ENCODE measurements around the gene CAPN2. TPM values are rescaled to one million over a fixed set of nuclear protein-coding genes. Genes with fewer than 3 reads are reported as not detected.

CAPN2 gene
- total RNA-seq, 2 experiments from 2014 or later: not detected

DNA sequence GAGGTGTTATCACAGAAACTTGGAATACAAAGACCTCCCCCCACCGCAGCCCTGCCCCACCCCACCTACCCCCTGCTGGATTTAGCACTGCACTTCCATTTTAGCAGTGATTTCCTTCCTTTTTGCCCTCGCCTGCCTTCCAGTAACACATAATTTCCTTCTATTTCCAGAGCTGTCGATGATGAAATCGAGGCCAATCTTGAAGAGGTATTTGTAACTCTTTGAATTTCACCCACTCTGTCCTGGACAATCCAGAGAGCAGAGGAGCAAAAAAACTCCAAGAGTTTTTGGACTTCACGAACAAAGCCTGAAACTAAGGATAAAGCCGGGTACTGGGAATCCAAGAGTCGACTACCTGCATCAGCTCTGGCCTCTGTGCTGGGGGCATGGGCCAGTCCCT, 49.1 kb downstream of the CAPN2 start:
- Histone ChIP-seq H4K20me1 (ENCODE audit: insufficient read depth, low read length) (no peaks in the 10 kb centered on the region), H3K79me2 (ENCODE audit: insufficient read depth, low read depth, low read length) (no peaks in the 10 kb centered on the region), H3K9me2 (ENCODE audit: insufficient read depth, low read length) (no peaks in the 10 kb centered on the region), H3K4me1 (ENCODE audit: insufficient read depth, low read length, poor library complexity, severe bottlenecking) (no peaks in the 10 kb centered on the region), H3K4me2 (ENCODE audit: low read length) (no peak overlapping the region), H3K9me3 (ENCODE audit: low read length) (no peaks in the 10 kb centered on the region), H2AFZ (ENCODE audit: low read length) (no peak overlapping the region), H3K36me3 (ENCODE audit: insufficient read depth, low read length) (no peaks in the 10 kb centered on the region), H3K27ac (ENCODE audit: low read depth, low read length, poor library complexity, severe bottlenecking) (no peak overlapping the region), H3K4me3 (ENCODE audit: low read depth, low read length, poor library complexity, severe bottlenecking) (no peak overlapping the region)
- POLR2A ChIA-PET: no interaction called here
- intact Hi-C loops (cut with micrococcal nuclease; ENCODE audit: unreplicated experiment): no loop called here
- CTCF ChIA-PET (ENCODE audit: unreplicated experiment): no interaction called here
- DNase-seq (ENCODE audit: low spot score): no peak
- BruUV-seq (replicated peaks): no TSS peak
- TF ChIP-seq EZH2phosphoT487 (IDR thresholded peaks at IDR 0.05; ENCODE audit: borderline replicate concordance, low read depth, low read length): no peak
- TF ChIP-seq, protein P1, sequence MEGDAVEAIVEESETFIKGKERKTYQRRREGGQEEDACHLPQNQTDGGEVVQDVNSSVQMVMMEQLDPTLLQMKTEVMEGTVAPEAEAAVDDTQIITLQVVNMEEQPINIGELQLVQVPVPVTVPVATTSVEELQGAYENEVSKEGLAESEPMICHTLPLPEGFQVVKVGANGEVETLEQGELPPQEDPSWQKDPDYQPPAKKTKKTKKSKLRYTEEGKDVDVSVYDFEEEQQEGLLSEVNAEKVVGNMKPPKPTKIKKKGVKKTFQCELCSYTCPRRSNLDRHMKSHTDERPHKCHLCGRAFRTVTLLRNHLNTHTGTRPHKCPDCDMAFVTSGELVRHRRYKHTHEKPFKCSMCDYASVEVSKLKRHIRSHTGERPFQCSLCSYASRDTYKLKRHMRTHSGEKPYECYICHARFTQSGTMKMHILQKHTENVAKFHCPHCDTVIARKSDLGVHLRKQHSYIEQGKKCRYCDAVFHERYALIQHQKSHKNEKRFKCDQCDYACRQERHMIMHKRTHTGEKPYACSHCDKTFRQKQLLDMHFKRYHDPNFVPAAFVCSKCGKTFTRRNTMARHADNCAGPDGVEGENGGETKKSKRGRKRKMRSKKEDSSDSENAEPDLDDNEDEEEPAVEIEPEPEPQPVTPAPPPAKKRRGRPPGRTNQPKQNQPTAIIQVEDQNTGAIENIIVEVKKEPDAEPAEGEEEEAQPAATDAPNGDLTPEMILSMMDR (conservative IDR thresholded peaks at IDR 0.05; ENCODE audit: low read length): no peak

GRCh38 chr1:223763251-223763650, 50.9 kb downstream of the CAPN2 start:
- ChIA-PET POLR2A (interaction anchor here (0.7 kb wide), 1 partner anchor 9 kb away, joined by 3 read pairs; no protein-coding TSS in a partner anchor), CTCF (ENCODE audit: unreplicated experiment) (no interaction called here)
- intact Hi-C loops (cut with micrococcal nuclease; ENCODE audit: unreplicated experiment): no loop called here
- Histone ChIP-seq H4K20me1 (ENCODE audit: insufficient read depth, low read length) (no peaks in the 10 kb centered on the region), H3K9me2 (ENCODE audit: insufficient read depth, low read length) (no peaks in the 10 kb centered on the region), H3K4me2 (ENCODE audit: low read length) (no peak overlapping the region), H2AFZ (ENCODE audit: low read length) (no peak overlapping the region), H3K4me1 (ENCODE audit: insufficient read depth, low read length, poor library complexity, severe bottlenecking) (no peaks in the 10 kb centered on the region), H3K79me2 (ENCODE audit: insufficient read depth, low read depth, low read length) (no peaks in the 10 kb centered on the region), H3K36me3 (ENCODE audit: insufficient read depth, low read length) (no peaks in the 10 kb centered on the region), H3K9me3 (ENCODE audit: low read length) (no peaks in the 10 kb centered on the region), H3K27ac (ENCODE audit: low read depth, low read length, poor library complexity, severe bottlenecking) (no peak overlapping the region), H3K4me3 (ENCODE audit: low read depth, low read length, poor library complexity, severe bottlenecking) (no peak overlapping the region)
- BruUV-seq (replicated peaks): no TSS peak
- no peak for DNase-seq (ENCODE audit: low spot score)
- TF ChIP-seq EZH2phosphoT487 (IDR thresholded peaks at IDR 0.05; ENCODE audit: borderline replicate concordance, low read depth, low read length): no peak
- TF ChIP-seq, protein P1 (conservative IDR thresholded peaks at IDR 0.05; ENCODE audit: low read length): no peak

GRCh38 chr1:223763881-223764280, 51.5 kb downstream of the CAPN2 start:
- ChIA-PET POLR2A (no interaction called here), CTCF (ENCODE audit: unreplicated experiment) (no interaction called here)
- no peak overlapping the region for H3K4me2 ChIP-seq (ENCODE audit: low read length)
- H3K4me1 ChIP-seq (ENCODE audit: insufficient read depth, low read length, poor library complexity, severe bottlenecking): no peaks in the 10 kb centered on the region
- no peak overlapping the region for H2AFZ ChIP-seq (ENCODE audit: low read length)
- H3K27ac ChIP-seq (ENCODE audit: low read depth, low read length, poor library complexity, severe bottlenecking): no peak overlapping the region
- no peak overlapping the region for H3K4me3 ChIP-seq (ENCODE audit: low read depth, low read length, poor library complexity, severe bottlenecking)
- no peaks in the 10 kb centered on the region for H3K36me3 ChIP-seq (ENCODE audit: insufficient read depth, low read length)
- intact Hi-C loops (cut with micrococcal nuclease; ENCODE audit: unreplicated experiment): no loop called here
- TF ChIP-seq, protein P1 (conservative IDR thresholded peaks at IDR 0.05; ENCODE audit: low read length): no peak
- no peak for TF ChIP-seq EZH2phosphoT487 (IDR thresholded peaks at IDR 0.05; ENCODE audit: borderline replicate concordance, low read depth, low read length)
- H3K9me2 ChIP-seq (ENCODE audit: insufficient read depth, low read length): no peaks in the 10 kb centered on the region
- H3K79me2 ChIP-seq (ENCODE audit: insufficient read depth, low read depth, low read length): no peaks in the 10 kb centered on the region
- no peaks in the 10 kb centered on the region for H4K20me1 ChIP-seq (ENCODE audit: insufficient read depth, low read length)
- no TSS peak for BruUV-seq (replicated peaks)
- no peaks in the 10 kb centered on the region for H3K9me3 ChIP-seq (ENCODE audit: low read length)
- no peak for DNase-seq (ENCODE audit: low spot score)

Data from OCI-LY7 (cell line).